Left lung (tissue), 10 donors: ENCODE results near the gene KPNB1. TPM values are rescaled to one million over a fixed set of nuclear protein-coding genes. Genes with fewer than 3 reads are reported as not detected.

Source experiments
- ATAC-seq: fragments of 200-7000 bp; cut with Tn5 transposase; one replicate; pipeline ENCODE4 v1.9.1; 2020; ENCODE audit warnings: moderate library complexity
- DNase-seq, 4 donors: peaks; one replicate each; pipeline ENCODE4 v3.0.0-alpha.2; 2013 to 2020
- H3K27ac ChIP-seq, 2 donors: fragments of 200-600 bp; sonication (generic) in 1 of 2; one replicate each; pipeline versions ENCODE4 v1.5.0 to v1.8.0; 2020 to 2021
- H3K27me3 ChIP-seq, 2 donors: fragments of 200-600 bp; sonication (generic) in 1 of 2; one replicate each; pipeline versions ENCODE4 v1.5.0 to v1.8.0; 2020 to 2021
- H3K36me3 ChIP-seq, 2 donors: fragments of 200-600 bp; sonication (generic) in 1 of 2; one replicate each; pipeline versions ENCODE4 v1.5.0 to v1.8.0; 2020 to 2021
- H3K4me1 ChIP-seq, 2 donors: fragments of 200-600 bp; one replicate each; pipeline ENCODE4 v1.8.0; 2021
- H3K4me3 ChIP-seq, 2 donors: fragments of 200-600 bp; sonication (generic) in 1 of 2; one replicate each; pipeline versions ENCODE4 v1.5.0 to v1.8.0; 2020 to 2021; ENCODE audit warnings: mild to moderate bottlenecking in 1 of 2
- H3K9me3 ChIP-seq, 2 donors: fragments of 200-600 bp; sonication (generic) in 1 of 2; one replicate each; pipeline versions ENCODE4 v1.5.0 to v1.8.0; 2020 to 2021
- CTCF ChIP-seq, 2 donors: fragments of 200-600 bp; sonication (generic) in 1 of 2; IDR thresholded peaks; one replicate each; pipeline versions ENCODE4 v1.5.0 to v1.8.0; 2021; ENCODE audit warnings: antibody characterized with exemption in 2 of 2
- intact Hi-C, 2 donors: fragments of 100-400 bp; cut with DNase I; formaldehyde crosslinking; loops; one replicate each; pipeline versions ENCODE4 v1.11.2 to v1.14.2; 2022
- polyA plus RNA-seq, 6 donors: library from polyadenylated mRNA; unstranded; fragments of 120-200 nt; gene quantifications; one replicate each; pipeline ENCODE4 v1.2.1, GENCODE V29; 2013; ENCODE audit not compliant: insufficient read length in 6 of 6
- total RNA-seq, 2 donors: library from RNA; stranded (reverse); fragmentation: NEBNext Ultra II Directional; extraction: Animal tissue kit (Norgen Biotek cat#: 25700); gene quantifications; one replicate each; pipeline ENCODE4 v1.2.1, GENCODE V29; 2021
- donor health status: DM: no; HTN: yes; CAD: no.
- donor health status: DM: no; HTN: no; CAD: no.

The KPNB1 gene
- total and polyA plus RNA-seq, 8 donors, result 195 to 305 (median 248) TPM

- no peaks in the 10 kb centered on the region for H3K27me3 ChIP-seq
- no peak overlapping the region for H3K4me3 ChIP-seq
- no peak for TF ChIP-seq CTCF (IDR thresholded peaks at IDR 0.05)
- H3K4me1 ChIP-seq, result peaks cover 0 to 16% of the 10 kb centered on the region in 2 donors
- peaks cover 0 to 55% of the 10 kb centered on the region in 2 donors for H3K36me3 ChIP-seq
- no peak for ATAC-seq
- H3K9me3 ChIP-seq, result no peaks in the 10 kb centered on the region
- H3K27ac ChIP-seq, result peak overlapping the region in 1 of 2 donors; percentile 58
- intact Hi-C loops, result no loop called here
- no peak for DNase-seq
These were observed 36.0 kb downstream of the KPNB1 start for GRCh38 chr17:47685556-47686275.

DNA sequence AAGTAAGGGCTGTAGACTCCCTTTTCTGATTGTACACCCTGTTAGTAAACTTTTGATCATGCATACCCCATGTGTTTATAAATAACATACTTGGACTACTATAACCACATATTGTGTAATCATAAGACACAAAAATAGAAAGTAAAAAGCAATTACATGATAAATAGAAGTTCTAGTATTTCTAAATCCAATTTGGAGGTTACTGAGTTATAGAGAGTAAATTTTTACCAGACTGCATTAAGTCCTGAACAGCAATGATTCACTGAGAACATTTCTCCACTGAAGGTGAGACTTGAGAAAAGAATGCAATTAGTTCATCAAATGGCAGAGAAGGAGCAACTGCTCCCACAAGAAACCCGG is 36.5 kb downstream of the KPNB1 start:
- intact Hi-C loops, result no loop called here
- Histone ChIP-seq H3K4me1 (peaks cover 0 to 16% of the 10 kb centered on the region in 2 donors), H3K9me3 (no peaks in the 10 kb centered on the region), H3K36me3 (peaks cover 0 to 50% of the 10 kb centered on the region in 2 donors), H3K27ac (peak overlapping the region in 1 of 2 donors; percentile 58), H3K27me3 (no peaks in the 10 kb centered on the region), H3K4me3 (no peak overlapping the region)
- DNase-seq, result no peak
- no peak for TF ChIP-seq CTCF (IDR thresholded peaks at IDR 0.05)
- ATAC-seq, result no peak

GRCh38 chr17:47686664-47687327 is 37.1 kb downstream of the KPNB1 start:
- no peak for ATAC-seq
- Histone ChIP-seq H3K4me1 (peaks cover 0 to 16% of the 10 kb centered on the region in 2 donors), H3K36me3 (peaks cover 0 to 44% of the 10 kb centered on the region in 2 donors), H3K27me3 (no peaks in the 10 kb centered on the region), H3K27ac (peak overlapping the region in 1 of 2 donors; percentile 58), H3K9me3 (no peaks in the 10 kb centered on the region), H3K4me3 (no peak overlapping the region)
- no peak for DNase-seq
- TF ChIP-seq CTCF (IDR thresholded peaks at IDR 0.05), result no peak
- intact Hi-C loops, result no loop called here

DNA sequence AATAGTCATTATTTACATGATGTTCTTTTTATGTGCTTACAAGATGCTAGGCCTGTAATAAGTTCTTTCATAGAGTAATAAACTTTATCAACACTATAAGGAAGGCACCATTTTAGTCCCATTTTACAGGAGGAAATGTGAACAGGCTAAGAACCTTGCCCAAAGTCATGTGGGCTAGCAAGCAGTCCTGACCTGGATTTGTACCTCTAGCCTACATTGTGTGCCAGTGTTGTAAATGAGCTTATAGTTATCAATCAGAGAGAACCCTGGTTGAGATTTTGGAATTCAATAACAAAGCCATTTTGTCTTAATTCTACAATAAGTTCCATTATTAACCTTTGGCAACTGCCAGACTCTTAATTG is 37.6 kb downstream of the KPNB1 start:
- ATAC-seq, result no peak
- intact Hi-C loops, result no loop called here
- Histone ChIP-seq H3K4me1 (peaks cover 0 to 19% of the 10 kb centered on the region in 2 donors), H3K27me3 (no peaks in the 10 kb centered on the region), H3K27ac (no peak overlapping the region), H3K4me3 (no peak overlapping the region), H3K36me3 (peaks cover 0 to 39% of the 10 kb centered on the region in 2 donors), H3K9me3 (no peaks in the 10 kb centered on the region)
- no peak for DNase-seq
- no peak for TF ChIP-seq CTCF (IDR thresholded peaks at IDR 0.05)

- TF ChIP-seq CTCF (IDR thresholded peaks at IDR 0.05), result no peak
- Histone ChIP-seq H3K27me3 (no peaks in the 10 kb centered on the region), H3K4me3 (no peak overlapping the region), H3K36me3 (peaks cover 0 to 35% of the 10 kb centered on the region in 2 donors), H3K9me3 (no peaks in the 10 kb centered on the region), H3K4me1 (peaks cover 0 to 23% of the 10 kb centered on the region in 2 donors), H3K27ac (no peak overlapping the region)
- ATAC-seq (peak; percentile 54), DNase-seq (no peak)
- intact Hi-C loops, result no loop called here
These were observed 38.0 kb downstream of the KPNB1 start for GRCh38 chr17:47687748-47688147.
